Measurements from ENCODE around the gene NUDT21.

DNA sequence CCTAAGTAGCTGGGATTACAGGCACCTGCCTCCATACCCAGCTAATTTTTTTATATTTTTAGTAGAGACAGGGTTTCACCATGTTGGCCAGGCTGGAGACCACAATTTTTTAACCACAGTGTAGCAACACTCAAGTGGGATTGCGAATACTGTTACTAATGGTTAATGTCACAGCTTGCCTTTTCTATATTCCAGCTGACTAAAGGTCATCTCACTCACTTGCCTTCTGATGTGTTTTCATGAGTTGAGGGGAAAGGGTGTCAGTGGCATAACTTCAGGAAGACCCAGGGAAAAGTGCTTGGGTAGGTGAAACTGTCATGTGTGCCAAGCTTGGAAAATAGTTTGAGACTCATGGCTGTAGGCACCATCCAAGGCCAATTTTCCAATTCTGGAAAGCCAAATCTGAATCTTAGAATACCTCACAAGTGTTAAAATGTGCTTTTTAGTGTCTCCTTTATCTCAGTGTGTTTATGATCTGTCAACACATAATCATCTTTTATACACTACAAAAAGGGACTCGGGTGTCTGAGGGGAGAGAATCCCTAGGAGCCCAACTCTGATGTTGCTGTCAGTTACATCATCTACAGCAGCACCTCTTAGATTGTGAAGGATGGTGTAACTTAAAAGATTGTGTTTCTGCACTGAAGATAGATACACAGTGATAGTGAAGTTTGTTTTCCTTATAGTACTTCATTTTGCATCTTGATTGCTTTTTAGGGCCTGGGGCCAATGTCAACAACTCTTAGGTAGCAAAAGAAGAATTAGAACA, 27.3 kb upstream of the NUDT21 start:
- TF ChIP-seq CTCF (IDR thresholded peaks at IDR 0.05) (no peak), POLR2A (IDR thresholded peaks at IDR 0.05) (no peak)
